HEK293 (cell line): ENCODE measurements around the gene CYTH4.

Source experiments
- ATF2 ChIP-seq: fragments of 450-650 bp; formaldehyde crosslinking; IDR thresholded peaks from 2 replicates; pipeline ENCODE4 v1.5.1; 2016; ENCODE audit warnings: missing biosample characterization, missing genetic modification characterization, low read depth
- GLI4 ChIP-seq: fragments of 450-650 bp; formaldehyde crosslinking; IDR thresholded peaks from 2 replicates; pipeline ENCODE4 v1.5.1; 2016; ENCODE audit warnings: missing biosample characterization, missing genetic modification characterization
- KLF16 ChIP-seq: fragments of 450-650 bp; formaldehyde crosslinking; IDR thresholded peaks from 2 replicates; pipeline ENCODE4 v1.5.1; 2017; ENCODE audit warnings: missing biosample characterization, missing genetic modification characterization
- REST ChIP-seq: fragments of 450-650 bp; formaldehyde crosslinking; IDR thresholded peaks from 2 replicates; pipeline ENCODE4 v1.5.1; 2016; ENCODE audit warnings: missing biosample characterization, missing genetic modification characterization
- YY1 ChIP-seq: fragments of 450-650 bp; formaldehyde crosslinking; IDR thresholded peaks from 2 replicates; pipeline ENCODE4 v1.5.1; 2018; ENCODE audit warnings: missing biosample characterization, missing genetic modification characterization
- ZNF155 ChIP-seq: fragments of 450-650 bp; formaldehyde crosslinking; IDR thresholded peaks from 2 replicates; pipeline ENCODE4 v1.5.1; 2016; ENCODE audit warnings: missing biosample characterization, missing genetic modification characterization
- ZNF221 ChIP-seq: fragments of 450-650 bp; formaldehyde crosslinking; IDR thresholded peaks from 2 replicates; pipeline ENCODE4 v1.5.1; 2017; ENCODE audit warnings: missing biosample characterization, missing genetic modification characterization, borderline replicate concordance
- ZNF398 ChIP-seq: fragments of 450-650 bp; formaldehyde crosslinking; IDR thresholded peaks from 2 replicates; pipeline ENCODE4 v1.5.1; 2017; ENCODE audit warnings: missing biosample characterization, missing genetic modification characterization
- ZNF629 ChIP-seq: fragments of 450-650 bp; formaldehyde crosslinking; IDR thresholded peaks from 2 replicates; pipeline ENCODE4 v1.5.1; 2017; ENCODE audit warnings: missing biosample characterization, missing genetic modification characterization
- ZNF76 ChIP-seq: fragments of 450-650 bp; formaldehyde crosslinking; IDR thresholded peaks from 2 replicates; pipeline ENCODE4; 2016; ENCODE audit warnings: low read depth, missing biosample characterization, missing genetic modification characterization, borderline replicate concordance
- ZSCAN18 ChIP-seq: fragments of 450-650 bp; formaldehyde crosslinking; IDR thresholded peaks from 2 replicates; pipeline ENCODE4 v1.5.1; 2016; ENCODE audit warnings: missing biosample characterization, missing genetic modification characterization
- ZSCAN23 ChIP-seq: fragments of 450-650 bp; formaldehyde crosslinking; IDR thresholded peaks from 2 replicates; pipeline ENCODE4 v1.5.1; 2016; ENCODE audit warnings: missing biosample characterization, missing genetic modification characterization
- TF ChIP-seq, protein P1 (sequence below): fragments of 450-650 bp; formaldehyde crosslinking; IDR thresholded peaks from 2 replicates; pipeline ENCODE4 v1.5.1; 2016; ENCODE audit warnings: missing biosample characterization, missing genetic modification characterization

DNA sequence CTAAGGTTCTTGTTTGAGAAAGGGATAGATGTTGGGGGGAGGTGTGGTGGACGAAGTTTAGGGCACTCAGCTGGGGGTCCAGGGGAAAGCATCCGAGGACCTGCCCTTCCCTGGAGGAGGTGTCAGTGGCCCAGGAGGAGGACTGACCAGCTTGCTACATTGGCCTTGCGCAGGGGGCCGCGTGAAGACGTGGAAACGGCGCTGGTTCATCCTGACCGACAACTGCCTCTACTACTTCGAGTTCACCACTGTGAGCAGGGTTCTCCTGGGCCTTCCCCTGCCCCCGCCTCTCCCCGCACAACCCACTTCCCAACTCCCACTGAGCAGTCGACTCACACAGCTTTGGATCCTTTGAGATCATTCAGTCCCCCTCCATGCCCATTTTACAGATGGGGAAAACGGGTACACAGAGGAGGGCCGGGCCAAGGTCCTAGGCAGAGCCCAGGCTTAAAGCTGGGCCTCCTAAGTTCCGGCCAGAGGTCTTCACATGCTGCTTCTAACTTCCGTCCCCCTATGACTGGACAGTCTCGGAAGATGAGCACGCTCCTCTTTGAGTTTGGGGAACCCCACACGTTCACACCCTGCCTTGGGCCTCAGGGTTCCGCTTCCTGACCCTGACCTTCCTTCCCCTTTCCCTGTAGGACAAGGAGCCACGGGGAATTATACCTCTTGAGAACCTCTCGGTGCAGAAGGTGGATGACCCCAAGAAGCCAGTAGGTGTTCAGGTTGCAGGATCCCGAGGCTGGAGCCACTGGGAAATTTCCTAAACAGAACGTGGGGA is 28.7 kb downstream of the CYTH4 start:
- TF ChIP-seq REST = no peak
- no peak for TF ChIP-seq GLI4
- TF ChIP-seq, protein P1, sequence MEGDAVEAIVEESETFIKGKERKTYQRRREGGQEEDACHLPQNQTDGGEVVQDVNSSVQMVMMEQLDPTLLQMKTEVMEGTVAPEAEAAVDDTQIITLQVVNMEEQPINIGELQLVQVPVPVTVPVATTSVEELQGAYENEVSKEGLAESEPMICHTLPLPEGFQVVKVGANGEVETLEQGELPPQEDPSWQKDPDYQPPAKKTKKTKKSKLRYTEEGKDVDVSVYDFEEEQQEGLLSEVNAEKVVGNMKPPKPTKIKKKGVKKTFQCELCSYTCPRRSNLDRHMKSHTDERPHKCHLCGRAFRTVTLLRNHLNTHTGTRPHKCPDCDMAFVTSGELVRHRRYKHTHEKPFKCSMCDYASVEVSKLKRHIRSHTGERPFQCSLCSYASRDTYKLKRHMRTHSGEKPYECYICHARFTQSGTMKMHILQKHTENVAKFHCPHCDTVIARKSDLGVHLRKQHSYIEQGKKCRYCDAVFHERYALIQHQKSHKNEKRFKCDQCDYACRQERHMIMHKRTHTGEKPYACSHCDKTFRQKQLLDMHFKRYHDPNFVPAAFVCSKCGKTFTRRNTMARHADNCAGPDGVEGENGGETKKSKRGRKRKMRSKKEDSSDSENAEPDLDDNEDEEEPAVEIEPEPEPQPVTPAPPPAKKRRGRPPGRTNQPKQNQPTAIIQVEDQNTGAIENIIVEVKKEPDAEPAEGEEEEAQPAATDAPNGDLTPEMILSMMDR (tag by site-specific recombination) = no peak
- no peak for TF ChIP-seq ZNF155 (tag by site-specific recombination)
- TF ChIP-seq ZSCAN18 (tag by site-specific recombination) = no peak
- TF ChIP-seq ATF2 (tag by site-specific recombination) = no peak
- no peak for TF ChIP-seq ZNF629
- TF ChIP-seq ZNF76 (tag by site-specific recombination) = no peak
- no peak for TF ChIP-seq YY1
- TF ChIP-seq ZSCAN23 (tag by site-specific recombination) = no peak
- no peak for TF ChIP-seq KLF16 (tag by site-specific recombination)
- no peak for TF ChIP-seq ZNF398
- TF ChIP-seq ZNF221 (tag by site-specific recombination) = no peak
